Thoracic aorta (tissue), 2 donors: ENCODE measurements around the gene WDR64. TPM values are rescaled to one million over a fixed set of nuclear protein-coding genes. Genes with fewer than 3 reads are reported as not detected.

ENCODE experiments used
- ATAC-seq: fragments of 150-250 bp; one replicate; pipeline ENCODE4 v1.8.0; 2017; ENCODE audit warnings: low read depth; ENCODE audit not compliant: insufficient number of reproducible peaks, low FRiP score
- DNase-seq: peaks from one replicate; pipeline ENCODE4 v3.0.0-alpha.2; 2020; ENCODE audit warnings: low spot score
- H3K27ac ChIP-seq, 2 donors: fragments of 200-600 bp; sonication (generic); 1 replicate in 1 of 2; 2 replicates in 1 of 2; pipeline ENCODE4 v1.5.1; 2016; ENCODE audit warnings: mild to moderate bottlenecking in 2 of 2, moderate library complexity in 2 of 2
- H3K27me3 ChIP-seq: fragments of 200-600 bp; sonication (generic); replicated peaks from 2 replicates; pipeline ENCODE4 v1.6.0; 2016; ENCODE audit warnings: mild to moderate bottlenecking; ENCODE audit not compliant: insufficient read depth
- H3K36me3 ChIP-seq: fragments of 200-600 bp; sonication (generic); one replicate; pipeline ENCODE4 v1.5.1; 2016
- H3K4me1 ChIP-seq, 2 donors: fragments of 200-600 bp; sonication (generic); 1 replicate in 1 of 2; 2 replicates in 1 of 2; pipeline versions ENCODE4 v1.5.1 to v1.6.0; 2016; ENCODE audit warnings: low read depth in 2 of 2, mild to moderate bottlenecking in 1 of 2; ENCODE audit not compliant: control insufficient read depth in 1 of 2
- H3K4me3 ChIP-seq: fragments of 200-600 bp; sonication (generic); 2 replicates; pipeline ENCODE4 v1.5.1; 2016; ENCODE audit warnings: mild to moderate bottlenecking
- H3K9me3 ChIP-seq: fragments of 200-600 bp; sonication (generic); 2 replicates; pipeline ENCODE4 v1.5.1; 2016
- total RNA-seq, 2 donors: library from RNA; depleted of rRNA; stranded (reverse); fragments of >200 nt; gene quantifications; one replicate each; pipeline versions ENCODE4 v1.1.0 to v1.2.3, GENCODE V29; 2016
- TF ChIP-seq, protein P1 (sequence below): fragments of 200-600 bp; sonication (generic); IDR thresholded peaks from one replicate; pipeline ENCODE4 v1.5.1; 2019; ENCODE audit warnings: antibody characterized with exemption

The WDR64 gene
- total RNA-seq, 2 donors from 2014 or later = not detected

DNA sequence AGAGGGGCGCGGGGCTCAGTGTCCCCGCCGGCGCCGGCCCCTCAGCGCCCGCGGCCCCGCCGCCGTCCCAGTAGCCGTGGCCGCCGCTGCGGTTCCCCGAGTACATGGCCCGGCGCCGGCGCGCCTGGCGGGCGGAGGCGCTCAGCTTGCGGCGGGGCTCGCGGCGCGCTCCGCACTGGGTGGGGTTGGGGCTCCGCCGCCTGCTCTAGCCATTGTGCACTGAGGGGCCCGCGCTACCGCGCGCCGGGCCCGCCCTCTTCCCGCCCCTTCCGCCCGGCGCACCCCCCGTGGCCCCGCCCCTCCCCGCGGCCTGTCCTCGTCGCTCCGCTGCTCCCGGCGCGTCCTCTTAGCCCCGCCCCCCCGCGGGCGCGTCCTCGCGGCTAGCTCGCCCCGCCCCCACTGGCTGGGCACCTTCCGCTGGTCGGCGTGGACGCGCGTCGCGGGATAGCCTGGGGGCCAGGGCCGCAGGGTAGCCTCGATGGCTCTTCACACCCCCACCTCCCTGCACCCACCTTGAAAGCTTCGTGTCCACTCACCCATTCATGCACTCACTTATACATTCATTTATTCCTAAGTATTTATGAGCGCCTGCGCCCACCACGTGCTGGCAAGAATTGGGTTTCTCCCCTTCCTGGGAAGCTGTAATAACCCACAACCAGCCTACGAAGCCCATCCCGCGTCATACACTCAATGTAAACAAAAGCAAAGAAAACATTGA, 11.8 kb upstream of the WDR64 start, which contains the start of the genes CHML and OPN3:
Gene CHML (minus strand): TSS at position 221 of the 718 bp plus-strand sequence. CDS start 4,603 bp downstream, outside the sequence.
Gene OPN3 (minus strand): TSS at position 221 of the 718 bp plus-strand sequence. CDS start 115 bp downstream, at position 106.
- TF ChIP-seq, protein P1, sequence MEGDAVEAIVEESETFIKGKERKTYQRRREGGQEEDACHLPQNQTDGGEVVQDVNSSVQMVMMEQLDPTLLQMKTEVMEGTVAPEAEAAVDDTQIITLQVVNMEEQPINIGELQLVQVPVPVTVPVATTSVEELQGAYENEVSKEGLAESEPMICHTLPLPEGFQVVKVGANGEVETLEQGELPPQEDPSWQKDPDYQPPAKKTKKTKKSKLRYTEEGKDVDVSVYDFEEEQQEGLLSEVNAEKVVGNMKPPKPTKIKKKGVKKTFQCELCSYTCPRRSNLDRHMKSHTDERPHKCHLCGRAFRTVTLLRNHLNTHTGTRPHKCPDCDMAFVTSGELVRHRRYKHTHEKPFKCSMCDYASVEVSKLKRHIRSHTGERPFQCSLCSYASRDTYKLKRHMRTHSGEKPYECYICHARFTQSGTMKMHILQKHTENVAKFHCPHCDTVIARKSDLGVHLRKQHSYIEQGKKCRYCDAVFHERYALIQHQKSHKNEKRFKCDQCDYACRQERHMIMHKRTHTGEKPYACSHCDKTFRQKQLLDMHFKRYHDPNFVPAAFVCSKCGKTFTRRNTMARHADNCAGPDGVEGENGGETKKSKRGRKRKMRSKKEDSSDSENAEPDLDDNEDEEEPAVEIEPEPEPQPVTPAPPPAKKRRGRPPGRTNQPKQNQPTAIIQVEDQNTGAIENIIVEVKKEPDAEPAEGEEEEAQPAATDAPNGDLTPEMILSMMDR = no peak
- peak within 1 kb of the TSS; percentile 78 for H3K4me3 ChIP-seq
- no peaks in the 10 kb centered on the region for H3K9me3 ChIP-seq
- peaks cover 24 to 26% of the 10 kb centered on the region in 2 donors for H3K4me1 ChIP-seq
- DNase-seq (peak; percentile 73), ATAC-seq (peak; percentile 93)
- peak within 1 kb of the TSS; percentile 63 to 83 for H3K27ac ChIP-seq
- H3K27me3 ChIP-seq = no peaks in the 10 kb centered on the region
- H3K36me3 ChIP-seq = no peaks in the 10 kb centered on the region

DNA sequence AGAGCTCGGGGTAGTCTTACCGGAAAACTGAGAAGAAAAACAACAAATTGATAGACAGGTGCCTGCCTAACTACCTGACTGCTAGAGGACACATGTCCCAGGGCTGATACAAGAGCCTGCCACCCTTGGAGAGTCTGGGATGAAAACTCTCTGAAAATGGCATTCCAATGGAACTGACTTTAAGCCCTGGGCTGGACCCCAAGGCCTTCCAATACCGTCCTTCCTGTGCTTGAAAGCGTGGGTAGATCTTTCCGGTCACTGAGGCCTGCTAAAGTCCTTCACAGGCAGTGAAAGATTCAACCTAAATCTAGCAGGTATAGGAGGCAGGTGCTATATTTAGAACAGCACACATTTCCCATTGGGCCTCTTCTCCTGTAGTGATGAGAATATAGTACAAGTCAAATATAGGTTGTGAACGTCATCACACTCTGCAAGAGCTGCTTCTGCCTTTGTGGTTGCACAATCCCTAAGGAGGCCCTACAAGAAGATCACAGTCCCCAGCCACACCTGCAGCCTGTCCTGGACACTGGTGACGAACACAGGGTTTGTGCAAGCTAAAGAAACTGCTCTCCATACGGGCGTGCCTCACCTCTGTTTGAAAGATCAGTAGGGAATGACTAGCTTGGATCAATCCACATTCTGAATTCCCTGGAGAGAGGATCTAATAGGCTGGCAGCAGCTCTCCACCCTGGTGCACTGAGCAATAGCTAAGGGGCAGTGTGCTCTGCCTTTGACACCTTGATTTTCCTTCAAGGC, 11.0 kb upstream of the WDR64 start:
- Histone ChIP-seq H3K4me1 (peaks cover 24 to 26% of the 10 kb centered on the region in 2 donors), H3K27ac (peak overlapping the region; percentile 63 to 83), H3K9me3 (no peaks in the 10 kb centered on the region), H3K27me3 (no peaks in the 10 kb centered on the region), H3K36me3 (no peaks in the 10 kb centered on the region), H3K4me3 (peak overlapping the region; percentile 78)
- ATAC-seq (no peak), DNase-seq (no peak)
- TF ChIP-seq, protein P1 = no peak

- Histone ChIP-seq H3K4me3 (no peak overlapping the region), H3K9me3 (no peaks in the 10 kb centered on the region), H3K4me1 (peaks cover 21 to 22% of the 10 kb centered on the region in 2 donors), H3K36me3 (no peaks in the 10 kb centered on the region), H3K27ac (peak overlapping the region in 1 of 2 donors; percentile 83), H3K27me3 (no peaks in the 10 kb centered on the region)
- TF ChIP-seq, protein P1 = no peak
- DNase-seq = no peak
- no peak for ATAC-seq
These were observed 10.1 kb upstream of the WDR64 start for GRCh38 chr1:241641773-241642592.

GRCh38 chr1:241642593-241642944, 9.5 kb upstream of the WDR64 start:
- Histone ChIP-seq H3K27ac (no peak overlapping the region), H3K36me3 (no peaks in the 10 kb centered on the region), H3K9me3 (no peaks in the 10 kb centered on the region), H3K4me3 (no peak overlapping the region), H3K27me3 (no peaks in the 10 kb centered on the region), H3K4me1 (peaks cover 15 to 16% of the 10 kb centered on the region in 2 donors)
- no peak for DNase-seq
- TF ChIP-seq, protein P1 = no peak
- ATAC-seq = no peak
